ENCODE results near the gene CSNK1G1.
"Not testable (repeated sequence)": the region's sequence is repeated elsewhere in the genome, so short reads cannot be mapped to it uniquely, and the experiment has no call there.

The CSNK1G1 gene

GRCh38 chr15:64130159-64130558 lies 225.8 kb downstream of the CSNK1G1 start:
- no peak for DNase-seq

GRCh38 chr15:64127521-64128270 lies 228.3 kb downstream of the CSNK1G1 start:
- no peak for DNase-seq

- DNase-seq = no peak
These were observed 230.0 kb downstream of the CSNK1G1 start for GRCh38 chr15:64125978-64126377.

GRCh38 chr15:64122936-64123351 lies 233.0 kb downstream of the CSNK1G1 start:
- DNase-seq = no peak

GRCh38 chr15:64122444-64122843 lies 233.5 kb downstream of the CSNK1G1 start:
- no peak for DNase-seq

GRCh38 chr15:64121614-64122013 lies 234.4 kb downstream of the CSNK1G1 start:
- DNase-seq = no peak

GRCh38 chr15:64120322-64120721 lies 235.7 kb downstream of the CSNK1G1 start:
- not testable (repeated sequence) for DNase-seq

GRCh38 chr15:64117759-64118487 lies 238.1 kb downstream of the CSNK1G1 start:
- DNase-seq = no peak

Data from inflammatory macrophage treated with lipopolysaccharide for 1 hour (primary cell).